Peyer's patch (tissue), 4 donors: ENCODE measurements around the gene C2CD4C. TPM values are rescaled to one million over a fixed set of nuclear protein-coding genes. Genes with fewer than 3 reads are reported as not detected.

Experiments used
- DNase-seq, 3 donors: peaks; one replicate each; pipeline ENCODE4 v3.0.0-alpha.2; 2017 to 2019
- H3K27ac ChIP-seq, 4 donors: fragments of 200-600 bp; sonication (generic); one replicate each; pipeline ENCODE4 v1.5.1; 2016 to 2019
- H3K27me3 ChIP-seq, 2 donors: fragments of 200-600 bp; sonication (generic); one replicate each; pipeline ENCODE4 v1.5.1; 2019
- H3K36me3 ChIP-seq, 3 donors: fragments of 200-600 bp; sonication (generic); one replicate each; pipeline ENCODE4 v1.5.1; 2016 to 2019
- H3K4me1 ChIP-seq, 4 donors: fragments of 200-600 bp; sonication (generic); one replicate each; pipeline ENCODE4 v1.5.1; 2016 to 2019
- H3K4me3 ChIP-seq, 4 donors: fragments of 200-600 bp; sonication (generic); 1 replicate in 3 of 4; 2 replicates in 1 of 4; pipeline ENCODE4 v1.5.1; 2016 to 2019; ENCODE audit warnings: mild to moderate bottlenecking in 1 of 4
- H3K9me3 ChIP-seq, 4 donors: fragments of 200-600 bp; sonication (generic); one replicate each; pipeline ENCODE4 v1.5.1; 2016 to 2019; ENCODE audit warnings: mild to moderate bottlenecking in 1 of 4
- POLR2A ChIP-seq, 2 donors: fragments of 450-650 bp; IDR thresholded peaks; one replicate each; pipeline ENCODE4 v1.5.1; 2017; ENCODE audit warnings: antibody characterized with exemption in 2 of 2, mild to moderate bottlenecking in 2 of 2, moderate library complexity in 2 of 2
- total RNA-seq, 4 donors: library from RNA; depleted of rRNA; stranded (reverse); fragments of >200 nt; gene quantifications; one replicate each; pipeline ENCODE4 v1.1.0, GENCODE V29; 2016
- TF ChIP-seq, protein P1 (sequence below), 6 experiments: fragments of 450-650 bp in 4 of 6; fragments of 200-600 bp in 2 of 6; sonication (generic) in 1 of 6; IDR thresholded peaks; one replicate each; pipeline ENCODE4 v1.5.1; 2017 to 2019; ENCODE audit warnings: antibody characterized with exemption in 6 of 6, mild to moderate bottlenecking in 3 of 6, moderate library complexity in 1 of 6

Gene C2CD4C
- total RNA-seq, 4 donors from 2014 or later = 0.47 to 0.80 TPM; not detected in 2

DNA sequence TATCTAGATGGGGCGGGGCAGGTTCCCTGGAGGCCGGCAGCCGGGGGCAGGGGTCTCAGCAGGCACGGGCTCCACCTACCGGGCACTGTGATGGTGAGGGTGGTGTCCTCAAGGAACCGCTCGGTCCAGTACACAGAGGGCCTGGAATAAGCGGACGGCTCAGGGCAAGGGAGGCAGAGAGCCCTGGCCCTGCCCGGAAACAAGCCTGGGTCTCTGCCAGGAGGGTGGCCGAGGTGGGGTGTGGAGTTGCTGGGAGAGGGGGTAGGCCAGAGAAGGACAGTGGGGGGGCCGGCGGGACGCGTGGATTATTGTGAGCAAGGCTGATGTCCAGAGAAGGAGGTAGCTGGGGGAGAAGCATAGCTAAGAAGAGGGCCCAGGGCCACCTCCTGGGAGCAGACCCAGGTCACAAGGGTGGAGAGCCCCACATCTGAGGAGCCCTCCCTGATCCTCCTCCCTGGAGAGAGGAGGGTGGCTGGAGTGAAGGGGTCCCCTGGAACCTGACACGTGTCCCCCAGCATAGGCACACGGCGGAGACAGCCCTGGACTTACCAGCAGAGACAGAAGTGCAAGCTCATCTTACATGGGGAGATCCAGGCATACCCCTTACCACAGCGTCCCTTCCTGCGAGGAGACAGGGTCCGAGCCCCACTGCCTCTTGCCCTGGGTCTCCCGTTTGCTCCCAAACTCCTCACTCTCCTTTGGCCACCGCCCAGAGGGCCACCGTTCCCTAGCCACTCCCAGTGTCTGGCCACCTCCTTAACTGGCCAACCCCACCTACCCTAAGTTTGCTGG is 35.4 kb downstream of the C2CD4C start:
- no peaks in the 10 kb centered on the region for H3K4me1 ChIP-seq
- H3K36me3 ChIP-seq = no peaks in the 10 kb centered on the region
- no peak overlapping the region for H3K4me3 ChIP-seq
- H3K27me3 ChIP-seq = no peaks in the 10 kb centered on the region
- no peak for TF ChIP-seq POLR2A (IDR thresholded peaks at IDR 0.05)
- TF ChIP-seq, protein P1, sequence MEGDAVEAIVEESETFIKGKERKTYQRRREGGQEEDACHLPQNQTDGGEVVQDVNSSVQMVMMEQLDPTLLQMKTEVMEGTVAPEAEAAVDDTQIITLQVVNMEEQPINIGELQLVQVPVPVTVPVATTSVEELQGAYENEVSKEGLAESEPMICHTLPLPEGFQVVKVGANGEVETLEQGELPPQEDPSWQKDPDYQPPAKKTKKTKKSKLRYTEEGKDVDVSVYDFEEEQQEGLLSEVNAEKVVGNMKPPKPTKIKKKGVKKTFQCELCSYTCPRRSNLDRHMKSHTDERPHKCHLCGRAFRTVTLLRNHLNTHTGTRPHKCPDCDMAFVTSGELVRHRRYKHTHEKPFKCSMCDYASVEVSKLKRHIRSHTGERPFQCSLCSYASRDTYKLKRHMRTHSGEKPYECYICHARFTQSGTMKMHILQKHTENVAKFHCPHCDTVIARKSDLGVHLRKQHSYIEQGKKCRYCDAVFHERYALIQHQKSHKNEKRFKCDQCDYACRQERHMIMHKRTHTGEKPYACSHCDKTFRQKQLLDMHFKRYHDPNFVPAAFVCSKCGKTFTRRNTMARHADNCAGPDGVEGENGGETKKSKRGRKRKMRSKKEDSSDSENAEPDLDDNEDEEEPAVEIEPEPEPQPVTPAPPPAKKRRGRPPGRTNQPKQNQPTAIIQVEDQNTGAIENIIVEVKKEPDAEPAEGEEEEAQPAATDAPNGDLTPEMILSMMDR (IDR thresholded peaks at IDR 0.05) = no peak
- no peaks in the 10 kb centered on the region for H3K9me3 ChIP-seq
- H3K27ac ChIP-seq = no peak overlapping the region
- peak in 1 of 3 donors; percentile 39 for DNase-seq

DNA sequence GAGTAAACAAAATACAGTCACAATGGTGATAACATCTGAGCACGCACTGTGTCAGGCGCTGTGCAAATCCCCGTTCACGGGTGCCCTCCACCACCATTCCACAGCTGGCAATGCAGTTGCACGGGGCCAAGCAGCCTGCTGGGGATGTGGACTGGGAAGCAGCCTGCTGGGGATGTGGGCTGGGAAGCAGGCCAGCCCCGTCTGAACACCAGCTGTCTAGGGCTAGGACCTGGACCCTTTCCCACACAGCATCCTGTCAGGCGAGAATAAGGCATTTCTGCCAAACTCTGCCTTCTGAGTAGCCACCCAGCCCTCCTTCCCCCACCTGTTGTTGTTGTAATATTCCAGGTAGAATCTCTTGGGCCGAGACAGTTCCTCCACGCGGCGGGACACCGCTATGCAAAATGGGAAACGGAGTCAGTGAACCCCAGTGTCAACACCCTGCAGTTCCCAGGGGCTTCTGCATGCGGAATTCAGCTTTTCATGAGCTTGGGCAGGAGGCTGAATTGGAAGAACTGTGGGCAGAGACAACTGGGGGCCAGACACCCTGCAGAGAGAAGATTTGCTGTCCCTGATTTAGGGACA is 36.5 kb downstream of the C2CD4C start:
- Histone ChIP-seq H3K36me3 (no peaks in the 10 kb centered on the region), H3K27ac (no peak overlapping the region), H3K9me3 (no peaks in the 10 kb centered on the region), H3K27me3 (no peaks in the 10 kb centered on the region), H3K4me3 (no peak overlapping the region), H3K4me1 (no peaks in the 10 kb centered on the region)
- DNase-seq = peak in 1 of 3 donors; percentile 46
- TF ChIP-seq POLR2A (IDR thresholded peaks at IDR 0.05) = no peak
- TF ChIP-seq, protein P1 (IDR thresholded peaks at IDR 0.05) = no peak

DNA sequence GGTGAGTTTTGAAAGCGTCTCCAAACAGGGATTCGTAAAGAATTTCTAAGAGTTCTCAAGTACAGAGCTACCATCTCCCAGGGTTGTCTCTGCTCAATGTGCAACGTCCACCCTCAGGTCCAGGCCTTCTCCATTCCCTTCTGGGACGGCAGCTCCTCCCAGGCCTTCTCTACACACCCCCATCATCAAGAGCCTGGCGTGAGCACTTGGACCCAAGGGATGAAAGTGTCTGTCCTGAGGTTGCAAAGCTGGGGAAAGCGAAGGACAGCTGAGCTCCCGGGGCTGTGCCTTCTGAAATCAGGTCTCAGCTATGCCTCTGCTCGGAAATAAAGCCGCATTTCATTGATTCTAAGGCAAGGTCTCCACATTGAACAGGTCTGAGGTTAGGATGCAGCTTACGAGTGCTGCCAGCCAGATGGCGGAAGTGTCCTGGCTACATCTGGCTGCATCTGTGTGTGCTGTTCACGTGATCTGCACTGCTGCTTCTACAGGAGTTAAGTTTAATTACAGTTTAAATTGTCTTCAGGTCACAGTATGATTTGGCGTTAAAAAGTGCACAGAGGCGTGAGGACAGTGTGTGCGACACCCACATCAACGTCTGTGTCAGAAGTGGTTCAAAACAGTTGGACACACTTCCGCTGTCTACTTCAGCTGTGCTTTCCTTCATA is 37.3 kb downstream of the C2CD4C start:
- H3K36me3 ChIP-seq = no peaks in the 10 kb centered on the region
- no peaks in the 10 kb centered on the region for H3K9me3 ChIP-seq
- no peak overlapping the region for H3K4me3 ChIP-seq
- H3K27me3 ChIP-seq = no peaks in the 10 kb centered on the region
- no peak for TF ChIP-seq POLR2A (IDR thresholded peaks at IDR 0.05)
- TF ChIP-seq, protein P1 (IDR thresholded peaks at IDR 0.05) = peak in 1 of 6 experiments; percentile 6
- DNase-seq = peak in 1 of 3 donors; percentile 23
- no peaks in the 10 kb centered on the region for H3K4me1 ChIP-seq
- no peak overlapping the region for H3K27ac ChIP-seq

DNA sequence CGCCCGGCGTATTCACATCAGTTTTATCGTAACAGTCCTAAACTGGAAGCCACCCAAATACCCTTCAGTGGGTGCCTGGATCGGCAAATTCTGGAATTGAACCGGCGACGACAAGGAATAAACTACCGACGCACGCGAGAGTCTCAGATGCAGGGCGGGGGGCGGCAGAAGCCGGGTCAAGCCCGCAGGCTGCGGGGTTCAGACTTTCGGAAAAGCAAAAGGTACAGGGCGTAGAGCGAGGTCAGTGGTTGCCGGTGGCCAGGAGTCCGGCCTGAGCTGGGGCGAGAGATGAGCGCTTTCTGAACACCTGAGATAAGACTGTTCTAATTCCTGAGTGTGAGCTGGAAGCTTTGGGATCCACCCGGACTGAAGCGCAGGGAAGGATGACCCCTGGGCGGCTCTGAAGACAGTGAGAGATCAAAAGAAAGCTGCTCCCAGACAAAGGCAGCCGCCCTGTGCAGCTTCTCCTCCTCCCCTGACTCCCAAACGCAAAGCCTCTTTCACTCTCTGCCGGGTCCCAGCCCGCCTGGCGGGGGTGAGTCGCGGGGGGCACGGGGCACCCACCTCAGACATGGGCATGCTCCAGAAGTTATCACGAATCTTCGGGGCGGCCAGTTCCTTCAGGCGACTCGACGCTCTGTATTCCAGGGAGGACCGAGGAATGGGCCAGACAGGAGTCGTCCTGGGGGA is 38.2 kb downstream of the C2CD4C start:
- Histone ChIP-seq H3K4me3 (no peak overlapping the region), H3K27ac (no peak overlapping the region), H3K27me3 (no peaks in the 10 kb centered on the region), H3K4me1 (no peaks in the 10 kb centered on the region), H3K36me3 (no peaks in the 10 kb centered on the region), H3K9me3 (no peaks in the 10 kb centered on the region)
- TF ChIP-seq, protein P1 (IDR thresholded peaks at IDR 0.05) = no peak
- no peak for TF ChIP-seq POLR2A (IDR thresholded peaks at IDR 0.05)
- peak in 1 of 3 donors; percentile 27 for DNase-seq

DNA sequence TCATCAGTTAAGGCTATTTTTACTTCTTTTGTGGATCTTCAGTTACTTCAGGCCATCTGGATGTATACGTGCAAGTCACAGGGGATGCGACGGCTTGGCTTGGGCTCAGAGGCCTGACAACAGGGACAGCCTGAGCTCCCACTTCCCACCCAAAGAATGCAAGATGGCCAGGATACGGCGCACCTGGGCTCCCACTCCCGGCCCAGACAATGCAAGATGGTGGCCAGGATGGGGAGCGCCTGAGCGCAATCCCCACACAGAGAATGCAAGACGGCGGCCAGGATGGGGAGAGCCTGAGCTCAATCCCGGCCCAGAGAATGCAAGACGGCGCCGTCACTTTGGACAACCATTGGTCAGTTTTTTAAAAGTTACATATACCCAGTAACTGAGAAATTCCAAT is 39.1 kb downstream of the C2CD4C start:
- Histone ChIP-seq H3K4me3 (no peak overlapping the region), H3K9me3 (no peaks in the 10 kb centered on the region), H3K27ac (no peak overlapping the region), H3K4me1 (no peaks in the 10 kb centered on the region), H3K36me3 (no peaks in the 10 kb centered on the region), H3K27me3 (no peaks in the 10 kb centered on the region)
- TF ChIP-seq, protein P1 (IDR thresholded peaks at IDR 0.05) = no peak
- no peak for TF ChIP-seq POLR2A (IDR thresholded peaks at IDR 0.05)
- peak in 1 of 3 donors; percentile 30 for DNase-seq
